GM21423 (cell line): Measurements from ENCODE around the gene DUSP12.

Experiments used
- ATAC-seq: cut with Tn5 transposase; IDR thresholded peaks from one replicate; pipeline ENCODE4 v1.9.1; 2021; ENCODE audit warnings: mild to moderate bottlenecking, moderate library complexity; ENCODE audit not compliant: unreplicated experiment

Gene DUSP12

DNA sequence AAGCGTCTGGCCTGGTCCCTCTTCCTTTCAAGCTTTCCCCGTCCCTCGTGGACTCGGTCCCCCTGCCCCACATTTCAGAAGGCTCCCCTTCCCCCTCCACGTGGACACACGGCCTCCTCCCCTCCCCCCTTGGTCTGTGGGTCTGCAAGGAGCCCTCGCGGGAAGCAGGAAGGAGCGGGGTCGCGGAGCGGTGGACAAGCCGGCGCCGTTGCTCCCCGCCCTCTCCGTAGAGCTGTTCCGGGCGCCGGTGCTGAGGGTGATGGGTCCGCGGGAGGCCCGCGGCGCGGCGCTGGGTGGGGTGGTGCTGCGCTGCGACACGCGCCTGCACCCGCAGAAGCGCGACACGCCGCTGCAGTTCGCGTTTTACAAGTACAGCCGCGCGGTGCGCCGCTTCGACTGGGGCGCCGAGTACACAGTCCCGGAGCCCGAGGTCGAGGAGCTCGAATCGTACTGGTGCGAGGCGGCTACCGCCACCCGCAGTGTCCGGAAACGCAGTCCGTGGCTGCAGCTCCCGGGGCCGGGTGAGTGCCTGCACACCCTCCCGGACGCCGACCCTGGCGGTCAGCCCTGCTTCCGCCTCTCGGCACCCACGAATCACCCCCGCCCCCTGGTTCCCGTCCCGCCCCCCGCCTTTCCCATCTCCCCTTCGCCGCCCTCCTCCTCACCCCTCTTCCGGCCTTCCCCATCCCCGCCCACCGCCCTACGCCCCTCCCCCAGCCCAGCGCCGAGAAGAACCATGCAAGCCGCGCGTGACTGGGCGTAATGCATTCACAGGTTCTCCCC lies 22.9 kb upstream of the DUSP12 start:
- peak; percentile 58 for ATAC-seq

DNA sequence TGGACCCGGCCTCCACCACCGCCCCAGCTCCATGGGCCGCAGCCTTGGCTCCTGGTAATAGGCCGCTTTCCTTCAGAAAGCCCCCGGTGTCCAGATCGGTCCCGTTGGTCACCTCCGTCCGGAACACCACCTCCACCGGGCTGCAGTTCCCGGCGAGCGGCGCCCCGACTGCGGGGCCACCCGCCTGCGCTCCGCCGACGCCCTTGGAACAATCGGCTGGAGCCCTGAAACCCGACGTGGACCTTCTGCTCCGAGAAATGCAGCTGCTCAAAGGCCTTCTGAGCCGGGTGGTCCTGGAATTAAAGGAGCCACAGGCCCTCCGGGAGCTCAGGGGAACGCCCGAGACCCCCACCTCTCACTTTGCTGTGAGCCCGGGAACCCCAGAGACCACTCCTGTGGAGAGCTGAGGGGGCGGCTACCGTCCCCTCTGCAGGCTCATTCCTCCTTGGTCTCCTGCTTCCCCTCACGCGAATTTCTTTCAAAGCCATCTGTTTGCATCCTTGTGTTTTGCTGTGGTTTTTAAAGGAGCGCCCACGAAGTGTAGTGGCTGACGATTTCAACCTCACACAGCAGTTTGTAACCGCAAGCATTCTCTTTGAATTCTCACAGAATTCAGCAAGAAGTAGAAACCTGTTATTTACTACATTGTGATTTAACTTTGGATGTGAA lies 22.2 kb upstream of the DUSP12 start:
- peak; percentile 18 for ATAC-seq

DNA sequence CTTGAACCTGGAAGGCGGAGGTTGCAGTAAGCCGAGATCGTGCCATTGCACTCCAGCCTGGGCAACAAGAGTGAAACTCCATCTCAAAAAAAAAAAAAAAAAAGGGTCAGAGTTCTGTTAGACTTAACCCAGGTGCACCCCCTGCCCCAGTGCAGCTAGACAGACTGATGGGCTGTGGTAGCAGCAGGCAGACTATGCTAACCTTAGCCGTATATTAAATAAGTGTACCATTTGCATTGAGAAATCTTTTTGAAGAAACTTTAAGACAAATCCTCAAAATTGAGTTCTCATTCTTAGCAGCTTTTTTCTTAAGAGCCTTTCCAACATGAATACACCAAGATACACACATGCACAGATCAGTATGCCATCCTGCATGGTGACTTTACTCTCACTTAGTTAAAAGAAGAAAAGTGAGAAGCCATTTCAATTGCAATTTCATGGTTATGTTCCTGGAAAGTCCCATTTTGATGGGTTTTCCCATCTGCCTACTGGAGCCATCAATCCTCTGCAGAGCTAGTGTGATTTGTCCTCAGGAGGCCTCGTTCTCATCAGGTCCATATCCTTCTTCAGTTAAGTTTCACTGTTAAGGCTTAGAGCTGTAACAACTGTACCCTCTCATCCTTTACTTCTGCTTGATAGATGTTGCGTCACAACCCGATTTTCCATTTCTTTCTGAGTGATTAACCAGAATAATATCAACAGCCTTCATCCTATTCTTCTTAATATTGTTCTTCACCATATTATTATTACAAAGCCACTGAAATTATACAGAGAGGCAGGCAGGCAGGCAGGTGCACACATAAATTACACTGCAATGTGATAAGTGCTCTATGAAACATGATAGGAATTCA lies 21.0 kb upstream of the DUSP12 start:
- no peak for ATAC-seq

DNA sequence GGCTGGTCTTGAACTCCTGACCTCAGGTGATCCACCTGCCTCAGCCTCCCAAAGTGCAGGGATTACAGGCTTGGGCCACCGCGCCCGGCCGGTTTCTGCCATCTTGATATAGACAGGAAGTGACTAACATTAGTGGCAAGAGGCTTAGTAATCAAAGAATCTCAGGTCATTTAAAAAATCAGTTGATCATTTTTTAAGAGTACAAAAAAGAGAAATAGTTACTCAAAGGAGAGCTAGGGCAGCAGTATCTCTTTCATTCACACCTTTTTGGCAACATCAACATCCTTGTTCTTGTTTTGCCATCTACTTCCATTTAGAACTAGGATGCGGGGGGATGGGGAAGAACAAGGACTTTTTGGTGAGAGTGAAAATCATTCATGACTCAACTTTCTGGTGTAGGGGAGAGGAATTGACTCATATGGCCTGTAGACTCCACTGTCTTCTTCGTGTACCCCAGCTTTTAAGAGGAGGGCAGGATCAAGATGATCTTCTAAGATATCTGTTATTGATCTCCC lies 19.5 kb upstream of the DUSP12 start:
- no peak for ATAC-seq

- ATAC-seq: no peak
Measured at GRCh38 chr1:161731241-161731640, 18.3 kb upstream of the DUSP12 start.

DNA sequence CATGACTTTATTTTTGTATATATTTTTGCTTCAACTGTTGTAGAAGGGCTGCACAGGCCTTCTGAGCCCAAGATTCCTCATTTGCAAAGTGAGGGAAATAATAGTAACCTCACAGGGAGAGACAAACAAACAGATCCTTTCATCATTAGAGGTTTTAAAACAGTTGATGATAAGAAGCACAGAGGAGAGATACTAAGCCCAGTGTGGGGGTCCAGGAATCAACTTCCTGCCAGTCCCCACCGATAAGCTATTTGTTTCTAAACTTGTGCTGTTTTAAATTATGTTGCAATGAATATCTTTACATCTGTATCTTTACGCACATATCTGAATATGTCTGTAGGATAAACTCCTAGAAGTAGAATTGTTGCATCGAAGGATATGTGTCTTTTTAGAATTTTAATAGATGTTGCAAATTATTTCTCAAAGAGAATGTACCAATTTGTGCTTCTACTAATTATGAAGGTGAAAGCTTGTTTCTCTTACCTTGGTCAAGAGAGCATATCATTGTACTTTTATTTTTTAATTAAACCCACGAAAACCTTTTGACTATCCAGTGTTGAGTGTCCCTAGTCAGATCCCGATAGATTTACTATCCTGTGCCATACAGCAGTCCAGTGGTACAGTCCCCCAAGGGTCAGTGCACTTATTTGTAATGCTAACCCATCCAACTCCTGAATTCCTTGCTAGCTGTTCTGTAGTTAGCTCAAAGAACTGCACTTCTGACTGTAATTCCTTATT lies 17.4 kb upstream of the DUSP12 start:
- ATAC-seq: no peak

GRCh38 chr1:161733526-161733925 lies 16.1 kb upstream of the DUSP12 start:
- no peak for ATAC-seq

- ATAC-seq: no peak
Measured at GRCh38 chr1:161735837-161736236, 13.7 kb upstream of the DUSP12 start.

- ATAC-seq: no peak
Measured at GRCh38 chr1:161736335-161736969, 13.1 kb upstream of the DUSP12 start.

DNA sequence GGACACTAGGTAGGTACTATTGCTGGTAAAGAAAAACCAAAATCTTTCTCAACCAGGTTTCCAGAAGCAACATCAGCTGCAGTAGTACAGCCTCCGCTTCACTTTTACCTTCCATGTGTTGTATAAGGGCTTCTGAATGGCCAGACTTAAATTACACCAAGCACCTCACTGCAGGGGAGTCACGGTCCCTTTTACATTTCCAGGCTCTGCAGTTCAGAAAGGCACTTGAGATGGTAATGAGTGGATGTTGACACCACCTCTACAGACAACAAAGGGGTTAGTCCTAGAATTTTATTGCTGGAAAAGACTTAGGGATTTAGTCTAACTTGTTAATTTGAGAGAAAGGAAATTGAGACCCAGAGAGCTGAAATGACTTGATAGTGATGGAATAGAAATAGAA lies 12.0 kb upstream of the DUSP12 start:
- ATAC-seq: no peak

DNA sequence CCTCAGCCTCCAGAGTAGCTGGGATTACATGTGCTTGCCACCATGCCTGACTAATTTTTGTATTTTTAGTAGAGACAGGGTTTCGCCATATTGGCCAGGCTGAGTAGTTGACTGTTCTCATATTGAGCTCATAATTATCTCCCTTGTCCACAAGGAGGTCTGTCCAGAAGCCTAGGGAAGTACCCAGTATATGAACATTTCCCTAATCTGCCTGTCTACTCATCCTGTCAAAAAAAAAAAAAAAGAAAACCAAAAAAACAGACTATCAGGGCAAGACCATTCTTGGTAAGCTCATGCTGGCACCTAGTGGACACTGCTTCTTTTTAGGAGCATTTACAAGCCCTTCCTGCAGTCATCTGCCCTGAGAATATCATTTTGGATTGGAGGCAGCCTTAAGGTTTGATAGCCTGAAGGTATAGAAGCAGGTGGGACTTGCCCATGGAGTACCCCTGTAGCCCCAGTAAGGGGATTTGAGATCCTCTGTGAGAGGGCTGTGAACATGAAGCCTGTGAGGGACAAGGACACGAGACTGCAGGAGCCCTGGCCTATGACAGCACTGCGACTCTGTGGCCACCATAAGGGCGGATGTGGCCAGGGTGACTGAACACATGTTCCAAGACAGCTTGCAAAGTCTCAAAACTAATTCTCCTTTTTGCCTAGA lies 10.8 kb upstream of the DUSP12 start:
- peak; percentile 75 for ATAC-seq

GRCh38 chr1:161739865-161740566 lies 9.6 kb upstream of the DUSP12 start:
- ATAC-seq: peak; percentile 24

DNA sequence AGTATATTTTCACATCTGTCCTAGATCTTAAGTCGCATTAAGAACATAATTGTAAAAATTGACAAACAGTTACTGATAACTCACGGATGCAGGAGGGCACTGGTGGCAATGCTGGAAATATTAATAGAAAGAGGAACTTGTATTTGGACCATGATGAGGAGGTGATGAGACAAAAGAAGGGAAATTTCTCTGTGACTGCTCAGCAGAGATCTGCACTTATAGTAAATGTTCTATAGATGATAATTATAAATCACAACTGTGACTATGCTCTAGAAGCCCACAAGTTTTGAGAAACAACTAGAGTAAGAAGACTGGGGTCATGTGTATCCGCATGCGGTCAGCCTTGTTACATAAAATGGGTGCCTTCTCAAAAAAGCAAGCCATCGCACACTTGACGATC lies 8.7 kb upstream of the DUSP12 start:
- ATAC-seq: no peak

GRCh38 chr1:161743231-161743630 lies 6.4 kb upstream of the DUSP12 start:
- no peak for ATAC-seq

DNA sequence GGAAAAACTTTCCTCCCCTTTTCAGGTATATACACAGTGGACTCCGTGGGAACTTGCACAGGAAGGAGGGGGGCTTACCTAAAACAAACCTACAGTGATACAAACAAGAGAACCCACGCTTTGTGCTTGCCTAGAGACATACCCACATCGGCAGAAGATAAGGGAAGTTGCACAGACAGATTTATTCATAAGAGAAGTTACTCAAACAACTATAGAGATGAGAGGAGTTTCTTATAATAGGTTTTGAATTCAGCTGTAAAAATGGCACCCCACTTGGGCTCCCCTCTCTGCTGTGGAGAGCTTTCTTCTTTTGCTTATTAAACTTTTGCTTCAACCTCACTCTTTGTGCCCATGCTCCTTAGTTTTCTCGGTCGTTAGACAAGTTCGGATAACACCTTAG lies 1.8 kb upstream of the DUSP12 start:
- no peak for ATAC-seq

DNA sequence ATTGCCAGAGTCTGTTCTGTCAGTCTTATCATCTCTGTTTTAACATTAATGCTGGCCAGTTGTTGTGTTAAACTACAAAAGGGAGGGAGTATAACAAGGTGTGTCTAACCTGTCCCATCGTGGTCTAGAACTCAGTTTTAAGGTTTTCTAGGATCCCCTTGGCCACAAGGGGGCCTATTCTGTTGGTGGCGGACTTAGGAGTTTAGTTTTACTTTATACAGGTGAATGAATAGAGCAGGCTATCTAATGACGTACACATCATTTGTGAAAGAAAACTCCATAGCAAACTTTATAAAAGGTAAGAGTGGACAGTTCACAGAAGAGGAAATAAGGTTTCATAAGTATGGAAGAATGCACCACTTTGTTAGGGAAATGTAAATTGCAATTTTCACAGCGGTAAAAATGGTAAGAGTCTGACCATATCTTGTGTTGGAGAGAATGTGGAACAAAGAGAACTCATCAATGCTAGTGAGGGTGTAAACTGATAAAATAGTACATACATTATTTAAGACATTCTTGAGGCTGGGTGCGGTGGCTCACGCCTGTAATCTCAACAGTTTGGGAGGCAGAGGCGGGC lies 14.0 kb downstream of the DUSP12 start:
- ATAC-seq: no peak

- ATAC-seq: peak; percentile 48
Measured at GRCh38 chr1:161766102-161766981, 16.8 kb downstream of the DUSP12 start, which contains the start of gene ATF6. Gene ATF6, plus strand, starts transcription at chr1:161766320. Its CDS starts 41 bp downstream, at chr1:161766361.

- ATAC-seq: no peak
Measured at GRCh38 chr1:161768461-161768860, 18.9 kb downstream of the DUSP12 start.
